Measurements from ENCODE around the gene ZIM2. TPM values are rescaled to one million over a fixed set of nuclear protein-coding genes. Genes with fewer than 3 reads are reported as not detected.

Gene ZIM2
- total RNA-seq, 1 experiment from 2014 or later, result not detected

DNA sequence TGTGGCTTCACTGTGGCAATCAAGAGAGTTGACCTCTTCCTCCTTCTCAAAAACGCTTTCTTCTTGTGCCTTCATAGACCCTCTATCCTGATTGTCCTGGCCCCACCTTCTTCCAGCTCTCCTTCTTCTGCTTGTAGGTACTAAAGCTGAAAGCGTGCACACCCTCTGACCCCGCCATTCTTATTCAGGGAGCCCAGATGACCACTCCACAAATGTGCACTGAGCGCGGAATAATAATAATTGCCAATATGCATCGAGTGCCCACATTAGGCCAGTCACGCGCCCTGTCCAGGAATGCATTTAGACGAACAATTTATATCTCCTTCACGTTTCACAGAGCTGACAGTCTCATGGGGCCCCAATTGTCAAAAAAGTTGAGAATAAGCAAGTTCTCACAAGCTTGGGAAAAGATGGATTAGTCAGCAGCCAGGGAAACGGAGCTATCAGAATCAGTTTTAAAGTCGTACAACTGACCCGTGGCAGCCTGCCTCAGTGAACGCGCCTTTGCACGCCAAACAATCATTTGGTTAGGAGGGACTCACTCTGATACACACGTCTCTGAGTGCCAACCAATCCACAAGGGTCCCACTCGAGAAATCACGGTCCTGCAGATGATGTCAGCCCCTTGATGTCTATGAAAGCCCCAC, 36.7 kb upstream of the ZIM2 start:
- no peaks in the 10 kb centered on the region for H3K27me3 Mint-ChIP-seq (ENCODE audit: insufficient read depth, unreplicated experiment)
- H3K36me3 Mint-ChIP-seq (ENCODE audit: insufficient read depth, unreplicated experiment), result no peaks in the 10 kb centered on the region
- TF ChIP-seq, protein P1, sequence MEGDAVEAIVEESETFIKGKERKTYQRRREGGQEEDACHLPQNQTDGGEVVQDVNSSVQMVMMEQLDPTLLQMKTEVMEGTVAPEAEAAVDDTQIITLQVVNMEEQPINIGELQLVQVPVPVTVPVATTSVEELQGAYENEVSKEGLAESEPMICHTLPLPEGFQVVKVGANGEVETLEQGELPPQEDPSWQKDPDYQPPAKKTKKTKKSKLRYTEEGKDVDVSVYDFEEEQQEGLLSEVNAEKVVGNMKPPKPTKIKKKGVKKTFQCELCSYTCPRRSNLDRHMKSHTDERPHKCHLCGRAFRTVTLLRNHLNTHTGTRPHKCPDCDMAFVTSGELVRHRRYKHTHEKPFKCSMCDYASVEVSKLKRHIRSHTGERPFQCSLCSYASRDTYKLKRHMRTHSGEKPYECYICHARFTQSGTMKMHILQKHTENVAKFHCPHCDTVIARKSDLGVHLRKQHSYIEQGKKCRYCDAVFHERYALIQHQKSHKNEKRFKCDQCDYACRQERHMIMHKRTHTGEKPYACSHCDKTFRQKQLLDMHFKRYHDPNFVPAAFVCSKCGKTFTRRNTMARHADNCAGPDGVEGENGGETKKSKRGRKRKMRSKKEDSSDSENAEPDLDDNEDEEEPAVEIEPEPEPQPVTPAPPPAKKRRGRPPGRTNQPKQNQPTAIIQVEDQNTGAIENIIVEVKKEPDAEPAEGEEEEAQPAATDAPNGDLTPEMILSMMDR (IDR thresholded peaks at IDR 0.05; ENCODE audit: unreplicated experiment), result no peak
- ChIA-PET POLR2A (no interaction called here), CTCF (no interaction called here)
- no peaks in the 10 kb centered on the region for H3K4me1 Mint-ChIP-seq (ENCODE audit: insufficient read depth, unreplicated experiment)
- DNase-seq (ENCODE audit: unreplicated experiment), result no peak
- no peak overlapping the region for H3K4me3 Mint-ChIP-seq (ENCODE audit: unreplicated experiment)
- peaks cover 39% of the 10 kb centered on the region for H3K9me3 Mint-ChIP-seq (ENCODE audit: unreplicated experiment)
- intact Hi-C loops (cut with micrococcal nuclease), result no loop called here
- H3K27ac Mint-ChIP-seq (ENCODE audit: low read depth, unreplicated experiment), result no peak overlapping the region
- no TSS peak for BruUV-seq (replicated peaks)

DNA sequence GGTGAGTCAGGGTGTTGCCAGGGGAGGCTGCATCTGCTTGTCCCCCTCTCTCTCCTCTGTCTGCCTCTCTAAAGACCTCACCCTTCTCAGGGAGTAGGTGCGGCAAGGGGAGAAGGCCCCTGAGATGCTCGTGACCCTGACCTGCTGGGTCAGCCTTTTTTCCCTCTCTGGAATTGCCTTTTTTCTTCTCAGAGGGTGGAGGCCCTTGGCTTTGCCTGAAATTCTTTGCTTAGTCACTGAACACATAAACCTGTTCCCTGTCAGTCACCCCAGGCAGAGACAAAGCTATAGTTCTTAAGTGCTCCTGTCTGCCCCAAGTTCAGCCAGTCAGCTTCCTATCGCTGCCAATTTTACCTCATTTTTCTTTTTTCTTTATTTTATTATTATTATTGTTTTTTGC, 35.2 kb upstream of the ZIM2 start:
- ChIA-PET CTCF (interaction anchor here (0.6 kb wide), 1 partner anchor 136 kb away, joined by 3 read pairs; no protein-coding TSS in a partner anchor), POLR2A (no interaction called here)
- peaks cover 38% of the 10 kb centered on the region for H3K9me3 Mint-ChIP-seq (ENCODE audit: unreplicated experiment)
- no peaks in the 10 kb centered on the region for H3K27me3 Mint-ChIP-seq (ENCODE audit: insufficient read depth, unreplicated experiment)
- TF ChIP-seq, protein P1 (IDR thresholded peaks at IDR 0.05; ENCODE audit: unreplicated experiment), result no peak
- H3K4me1 Mint-ChIP-seq (ENCODE audit: insufficient read depth, unreplicated experiment), result no peaks in the 10 kb centered on the region
- BruUV-seq (replicated peaks), result no TSS peak
- no peak overlapping the region for H3K27ac Mint-ChIP-seq (ENCODE audit: low read depth, unreplicated experiment)
- intact Hi-C loops (cut with micrococcal nuclease), result no loop called here
- no peak overlapping the region for H3K4me3 Mint-ChIP-seq (ENCODE audit: unreplicated experiment)
- no peaks in the 10 kb centered on the region for H3K36me3 Mint-ChIP-seq (ENCODE audit: insufficient read depth, unreplicated experiment)
- no peak for DNase-seq (ENCODE audit: unreplicated experiment)

DNA sequence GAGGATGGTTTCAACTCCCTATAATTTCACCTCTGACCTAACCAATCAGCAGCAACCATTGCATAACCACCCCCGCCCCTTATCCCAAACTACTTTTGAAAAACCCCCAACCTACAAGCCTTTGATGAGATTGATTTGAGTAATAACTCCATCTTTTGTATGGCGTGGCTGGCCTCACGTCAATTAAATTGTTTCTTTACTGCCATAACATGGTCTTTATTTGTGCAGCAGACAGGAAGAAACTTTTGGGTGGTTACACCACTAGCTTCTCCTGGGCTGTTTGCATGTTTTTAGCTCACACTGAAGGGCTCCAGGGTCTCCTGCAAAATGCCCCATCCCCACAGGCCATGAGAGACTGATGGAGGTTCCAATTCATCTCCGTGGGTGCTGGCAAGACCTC, 34.0 kb upstream of the ZIM2 start:
- no TSS peak for BruUV-seq (replicated peaks)
- no peak overlapping the region for H3K4me3 Mint-ChIP-seq (ENCODE audit: unreplicated experiment)
- no peak overlapping the region for H3K27ac Mint-ChIP-seq (ENCODE audit: low read depth, unreplicated experiment)
- TF ChIP-seq, protein P1 (IDR thresholded peaks at IDR 0.05; ENCODE audit: unreplicated experiment), result no peak
- no peaks in the 10 kb centered on the region for H3K36me3 Mint-ChIP-seq (ENCODE audit: insufficient read depth, unreplicated experiment)
- ChIA-PET POLR2A (no interaction called here), CTCF (interaction anchor here (0.6 kb wide), 1 partner anchor 864 kb away, joined by 3 read pairs; no protein-coding TSS in a partner anchor)
- intact Hi-C loops (cut with micrococcal nuclease), result no loop called here
- H3K9me3 Mint-ChIP-seq (ENCODE audit: unreplicated experiment), result peaks cover 47% of the 10 kb centered on the region
- DNase-seq (ENCODE audit: unreplicated experiment), result no peak
- H3K27me3 Mint-ChIP-seq (ENCODE audit: insufficient read depth, unreplicated experiment), result no peaks in the 10 kb centered on the region
- no peaks in the 10 kb centered on the region for H3K4me1 Mint-ChIP-seq (ENCODE audit: insufficient read depth, unreplicated experiment)

DNA sequence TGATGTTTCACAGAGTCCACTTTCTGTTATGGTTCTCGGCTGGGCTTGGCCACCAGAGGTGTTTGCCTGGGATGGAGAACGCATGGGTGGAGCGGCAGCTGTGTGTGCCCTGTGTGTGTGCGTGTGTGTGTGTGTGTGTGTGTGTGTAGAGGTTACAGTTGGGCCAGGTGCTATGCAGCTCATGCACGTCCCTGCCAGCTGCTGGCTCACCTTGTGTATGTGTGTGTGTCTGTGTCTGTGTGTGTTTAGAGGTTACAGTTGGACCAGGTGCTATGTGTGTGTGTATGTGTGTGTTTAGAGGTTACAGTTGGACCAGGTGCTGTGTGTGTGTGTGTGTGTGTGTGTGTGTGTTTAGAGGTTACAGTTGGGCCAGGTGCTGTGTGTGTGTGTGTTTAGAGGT, 33.0 kb upstream of the ZIM2 start:
- H3K36me3 Mint-ChIP-seq (ENCODE audit: insufficient read depth, unreplicated experiment), result no peaks in the 10 kb centered on the region
- TF ChIP-seq, protein P1 (IDR thresholded peaks at IDR 0.05; ENCODE audit: unreplicated experiment), result no peak
- H3K9me3 Mint-ChIP-seq (ENCODE audit: unreplicated experiment), result peaks cover 49% of the 10 kb centered on the region
- BruUV-seq (replicated peaks), result no TSS peak
- H3K4me3 Mint-ChIP-seq (ENCODE audit: unreplicated experiment), result no peak overlapping the region
- no peak for DNase-seq (ENCODE audit: unreplicated experiment)
- ChIA-PET CTCF (no interaction called here), POLR2A (no interaction called here)
- intact Hi-C loops (cut with micrococcal nuclease), result no loop called here
- no peaks in the 10 kb centered on the region for H3K4me1 Mint-ChIP-seq (ENCODE audit: insufficient read depth, unreplicated experiment)
- no peak overlapping the region for H3K27ac Mint-ChIP-seq (ENCODE audit: low read depth, unreplicated experiment)
- no peaks in the 10 kb centered on the region for H3K27me3 Mint-ChIP-seq (ENCODE audit: insufficient read depth, unreplicated experiment)
